Measurements from ENCODE around the gene MAPKBP1.

- TF ChIP-seq CTCF (IDR thresholded peaks at IDR 0.05), result no peak
- no peak for TF ChIP-seq POLR2A (IDR thresholded peaks at IDR 0.05)
These were observed 30.1 kb downstream of the MAPKBP1 start for GRCh38 chr15:41804361-41804760.
